OCI-LY1 (cell line): Measurements from ENCODE around the gene FBXW5.

Experiments
- H2AFZ ChIP-seq: fragments of 200-600 bp; sonication (generic), shearing (Covaris generic); 2 replicates; pipeline ENCODE4 v1.6.0; 2014; ENCODE audit warnings: antibody characterized with exemption, mild to moderate bottlenecking, low read length
- H3F3A ChIP-seq: fragments of 200-600 bp; sonication (generic), shearing (Covaris generic); 2 replicates; pipeline ENCODE4 v1.6.0; 2014; ENCODE audit warnings: mild to moderate bottlenecking, antibody characterized with exemption, low read length, moderate library complexity; ENCODE audit not compliant: insufficient read depth
- H3K27ac ChIP-seq: fragments of 200-600 bp; sonication (generic); 2 replicates; pipeline ENCODE4 v1.5.1; 2014; ENCODE audit warnings: low read length, mixed run types, mild to moderate bottlenecking, low read depth; ENCODE audit not compliant: poor library complexity, severe bottlenecking
- H3K27me3 ChIP-seq: fragments of 200-600 bp; sonication (generic); 2 replicates; pipeline ENCODE4 v1.6.0; 2014; ENCODE audit warnings: antibody characterized with exemption, mild to moderate bottlenecking, low read length, moderate library complexity; ENCODE audit not compliant: insufficient read depth
- H3K36me3 ChIP-seq: fragments of 200-600 bp; sonication (generic); 2 replicates; pipeline ENCODE4 v1.6.1; 2014; ENCODE audit warnings: mild to moderate bottlenecking, antibody characterized with exemption, low read length, moderate library complexity, mixed read lengths; ENCODE audit not compliant: insufficient read depth
- H3K4me1 ChIP-seq: fragments of 200-600 bp; sonication (generic); 2 replicates; pipeline ENCODE4 v1.5.1; 2014; ENCODE audit warnings: mild to moderate bottlenecking, low read length, moderate library complexity; ENCODE audit not compliant: insufficient read depth, severe bottlenecking
- H3K4me2 ChIP-seq: fragments of 200-600 bp; sonication (generic), shearing (Covaris generic); 2 replicates; pipeline ENCODE4 v1.6.1; 2014; ENCODE audit warnings: low read length
- H3K4me3 ChIP-seq: fragments of 200-600 bp; sonication (generic); 2 replicates; pipeline ENCODE4 v1.5.1; 2014; ENCODE audit warnings: low read length, low read depth, mild to moderate bottlenecking, mixed read lengths; ENCODE audit not compliant: poor library complexity, severe bottlenecking
- H3K79me2 ChIP-seq: fragments of 200-600 bp; shearing (Covaris generic); 2 replicates; pipeline ENCODE4 v1.6.1; 2016; ENCODE audit warnings: mixed run types, low read length, mixed read lengths; ENCODE audit not compliant: insufficient read depth
- H3K9ac ChIP-seq: fragments of 200-600 bp; sonication (generic), shearing (Covaris generic); 2 replicates; pipeline ENCODE4 v1.6.1; 2014; ENCODE audit warnings: mild to moderate bottlenecking, low read length, mixed read lengths
- H3K9me2 ChIP-seq: fragments of 200-600 bp; sonication (generic), shearing (Covaris generic); 2 replicates; pipeline ENCODE4 v1.6.1; 2014; ENCODE audit warnings: low read depth, mild to moderate bottlenecking, low read length, mixed read lengths
- H3K9me3 ChIP-seq: fragments of 200-600 bp; shearing (Covaris generic); 2 replicates; pipeline ENCODE4 v1.6.1; 2014; ENCODE audit warnings: low read length, mixed read lengths
- H4K20me1 ChIP-seq: fragments of 200-600 bp; sonication (generic), shearing (Covaris generic); 2 replicates; pipeline ENCODE4 v1.6.0; 2016; ENCODE audit warnings: mild to moderate bottlenecking, low read length; ENCODE audit not compliant: insufficient read depth
- CTCF ChIP-seq: fragments of 200-600 bp; sonication (generic), shearing (Covaris generic); IDR thresholded peaks from 2 replicates; pipeline ENCODE4 v1.5.1; 2017; ENCODE audit warnings: mild to moderate bottlenecking, antibody characterized with exemption, low read length, moderate library complexity, mixed read lengths
- EZH2 ChIP-seq: fragments of 200-600 bp; sonication (generic), shearing (Covaris generic); IDR thresholded peaks from 2 replicates; pipeline ENCODE4 v1.8.0; 2017; ENCODE audit warnings: borderline replicate concordance, mixed run types, mild to moderate bottlenecking, antibody characterized with exemption, low read length, moderate library complexity, mixed read lengths

The FBXW5 gene

DNA sequence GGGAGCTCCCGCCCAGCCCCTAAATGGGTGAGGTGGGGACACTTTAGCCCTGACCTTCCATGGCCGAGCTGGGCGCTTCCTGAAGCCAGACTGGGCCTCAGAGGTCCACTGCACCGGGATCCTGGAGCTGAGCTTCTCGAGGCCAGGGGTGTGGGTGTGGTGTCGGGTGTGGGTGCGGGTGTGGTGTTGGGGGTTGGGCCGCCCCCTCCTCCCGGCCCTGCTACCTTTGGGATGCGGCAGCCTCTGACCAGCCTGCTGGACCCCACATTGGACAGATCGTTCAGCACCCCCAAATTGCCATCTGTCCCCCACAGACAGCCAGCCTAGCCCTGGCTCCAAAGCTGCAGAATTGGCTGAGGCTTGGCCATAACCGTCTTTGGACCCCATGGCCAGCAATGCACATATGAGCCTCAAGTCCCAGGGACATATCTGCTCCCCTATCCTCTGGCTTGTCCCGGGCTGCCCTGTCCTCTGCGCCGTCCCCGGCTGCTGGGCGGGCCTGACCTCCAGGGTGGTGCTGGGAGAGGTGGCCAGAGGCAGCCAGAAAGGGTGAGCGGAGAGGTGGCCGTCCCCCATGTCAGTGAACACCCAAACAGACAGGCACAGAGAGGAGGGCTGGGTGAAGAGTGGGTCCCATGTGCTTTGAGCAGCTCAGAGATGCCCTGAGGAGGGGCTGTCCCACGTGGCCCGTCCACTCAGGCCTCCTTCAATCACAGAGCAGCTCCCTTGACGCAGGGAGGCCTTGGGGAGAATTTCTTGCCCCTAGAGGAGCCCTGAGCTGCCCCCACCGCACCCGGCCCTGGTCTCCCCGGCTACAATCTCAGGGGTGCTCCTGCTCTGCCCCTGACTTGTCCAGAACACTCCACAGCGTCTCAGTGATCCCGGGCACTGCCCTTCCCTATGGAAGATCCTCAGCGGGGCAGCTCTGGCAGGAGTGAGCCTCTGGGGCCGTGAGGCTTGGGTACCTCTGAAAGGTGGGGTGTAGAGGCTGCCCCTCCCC lies 29.4 kb upstream of the FBXW5 start:
- H3K4me3 ChIP-seq = no peak overlapping the region
- H3K4me2 ChIP-seq = no peak overlapping the region
- no peaks in the 10 kb centered on the region for H3K9me3 ChIP-seq
- no peak for TF ChIP-seq EZH2
- TF ChIP-seq CTCF = no peak
- peaks cover 4% of the 10 kb centered on the region; the same call in 1 of the 2 replicates for H3K27me3 ChIP-seq
- no peak overlapping the region for H3K27ac ChIP-seq
- H3K9me2 ChIP-seq = no peaks in the 10 kb centered on the region
- H4K20me1 ChIP-seq = no peaks in the 10 kb centered on the region
- H2AFZ ChIP-seq = no peak overlapping the region
- H3K79me2 ChIP-seq = no peaks in the 10 kb centered on the region
- no peaks in the 10 kb centered on the region for H3F3A ChIP-seq
- H3K36me3 ChIP-seq = no peaks in the 10 kb centered on the region
- no peak overlapping the region for H3K9ac ChIP-seq
- H3K4me1 ChIP-seq = no peaks in the 10 kb centered on the region

- no peaks in the 10 kb centered on the region for H3K36me3 ChIP-seq
- H3K79me2 ChIP-seq = no peaks in the 10 kb centered on the region
- no peaks in the 10 kb centered on the region for H3F3A ChIP-seq
- H3K9ac ChIP-seq = no peak overlapping the region
- no peak overlapping the region for H3K4me3 ChIP-seq
- no peaks in the 10 kb centered on the region for H3K9me2 ChIP-seq
- H3K27me3 ChIP-seq = peaks cover 4% of the 10 kb centered on the region; the same call in 1 of the 2 replicates
- no peaks in the 10 kb centered on the region for H3K4me1 ChIP-seq
- H2AFZ ChIP-seq = no peak overlapping the region
- TF ChIP-seq CTCF = no peak
- TF ChIP-seq EZH2 = no peak
- H3K4me2 ChIP-seq = no peak overlapping the region
- no peaks in the 10 kb centered on the region for H4K20me1 ChIP-seq
- no peak overlapping the region for H3K27ac ChIP-seq
- no peaks in the 10 kb centered on the region for H3K9me3 ChIP-seq
Measured at GRCh38 chr9:136972743-136973142, 28.2 kb upstream of the FBXW5 start.

GRCh38 chr9:136972335-136972734 lies 27.8 kb upstream of the FBXW5 start:
- no peaks in the 10 kb centered on the region for H3K4me1 ChIP-seq
- TF ChIP-seq EZH2 (no peak), CTCF (no peak)
- no peaks in the 10 kb centered on the region for H3K79me2 ChIP-seq
- no peaks in the 10 kb centered on the region for H3F3A ChIP-seq
- no peaks in the 10 kb centered on the region for H3K9me3 ChIP-seq
- no peak overlapping the region for H3K4me2 ChIP-seq
- H3K9ac ChIP-seq = no peak overlapping the region
- no peak overlapping the region for H2AFZ ChIP-seq
- H4K20me1 ChIP-seq = no peaks in the 10 kb centered on the region
- no peaks in the 10 kb centered on the region for H3K36me3 ChIP-seq
- no peaks in the 10 kb centered on the region for H3K9me2 ChIP-seq
- no peak overlapping the region for H3K4me3 ChIP-seq
- no peak overlapping the region for H3K27ac ChIP-seq
- peaks cover 4% of the 10 kb centered on the region; the same call in 1 of the 2 replicates for H3K27me3 ChIP-seq
